K562 (cell line): ENCODE measurements around the gene EFEMP2. TPM values are rescaled to one million over a fixed set of nuclear protein-coding genes. Genes with fewer than 3 reads are reported as not detected.

Experiments used
- ATF1 ChIP-seq, 2 experiments: fragments of 450-650 bp in 1 of 2; IDR thresholded peaks; 2 replicates each; pipeline ENCODE4 v1.6.1; 2016; ENCODE audit warnings: missing compliant biosample characterization in 1 of 2, missing genetic modification characterization in 1 of 2
- MAFG ChIP-seq: fragments of 450-650 bp; conservative IDR thresholded peaks from 2 replicates; pipeline ENCODE4 v1.6.1; 2016; ENCODE audit warnings: missing genetic modification characterization, missing compliant biosample characterization
- ZNF24 ChIP-seq: fragments of 450-650 bp; IDR thresholded peaks from 2 replicates; pipeline ENCODE4 v1.6.1; 2016
- polyA plus RNA-seq, 8 experiments: library from polyadenylated mRNA; depleted of rRNA in 4 of 8; stranded (reverse) in 5 of 8; unstranded in 3 of 8; fragments of >200 nt; fragmentation: Nextera tagmentation in 2 of 8; fragmentation: Illumina TruSeq in 1 of 8; extraction: Ambion mirVana in 2 of 8; extraction: Trizol in 1 of 8; gene quantifications; 2 replicates each; pipeline versions ENCODE4 v1.2.1 to v1.2.3, GENCODE V29; 2011 to 2014; ENCODE audit warnings: inconsistent platforms in 1 of 8, missing spikeins in 1 of 8
- total RNA-seq, 7 experiments: library from RNA; depleted of rRNA in 6 of 7; stranded (reverse); fragments of >200 nt in 6 of 7; fragmentation: Illumina TruSeq in 2 of 7; extraction: Trizol in 2 of 7; gene quantifications; 2 replicates each; pipeline versions ENCODE4 v1.2.1 to v1.2.3, GENCODE V29; 2011 to 2021; ENCODE audit warnings: low replicate concordance in 1 of 7
- TF ChIP-seq, protein P1 (sequence below): fragments of 450-650 bp; IDR thresholded peaks from 2 replicates; pipeline ENCODE4 v1.7.1; 2018; ENCODE audit warnings: mild to moderate bottlenecking, low read depth; ENCODE audit not compliant: partially characterized antibody
- TF ChIP-seq, protein P2 (sequence below): fragments of 450-650 bp; IDR thresholded peaks from 2 replicates; pipeline ENCODE4 v1.6.1; 2017; ENCODE audit warnings: mild to moderate bottlenecking, moderate library complexity
- TF ChIP-seq, protein P3 (sequence below): fragments of 450-650 bp; IDR thresholded peaks from 2 replicates; pipeline ENCODE4 v1.7.0; 2016; ENCODE audit warnings: borderline replicate concordance
- TF ChIP-seq, protein P4 (sequence below), 2 experiments: IDR thresholded peaks in 1 of 2; conservative IDR thresholded peaks in 1 of 2; 2 replicates each; pipeline ENCODE4 v1.6.1; 2016; ENCODE audit warnings: low read depth in 2 of 2, mild to moderate bottlenecking in 1 of 2, missing compliant biosample characterization in 1 of 2, missing genetic modification characterization in 1 of 2, moderate library complexity in 1 of 2

The EFEMP2 gene
- total and polyA plus RNA-seq, 9 of the 15 experiments (the other 6 are each of a cell fraction or from before 2014, with no cell fraction given): 0.07 to 2.9 (median 0.69) TPM; not detected in 1

DNA sequence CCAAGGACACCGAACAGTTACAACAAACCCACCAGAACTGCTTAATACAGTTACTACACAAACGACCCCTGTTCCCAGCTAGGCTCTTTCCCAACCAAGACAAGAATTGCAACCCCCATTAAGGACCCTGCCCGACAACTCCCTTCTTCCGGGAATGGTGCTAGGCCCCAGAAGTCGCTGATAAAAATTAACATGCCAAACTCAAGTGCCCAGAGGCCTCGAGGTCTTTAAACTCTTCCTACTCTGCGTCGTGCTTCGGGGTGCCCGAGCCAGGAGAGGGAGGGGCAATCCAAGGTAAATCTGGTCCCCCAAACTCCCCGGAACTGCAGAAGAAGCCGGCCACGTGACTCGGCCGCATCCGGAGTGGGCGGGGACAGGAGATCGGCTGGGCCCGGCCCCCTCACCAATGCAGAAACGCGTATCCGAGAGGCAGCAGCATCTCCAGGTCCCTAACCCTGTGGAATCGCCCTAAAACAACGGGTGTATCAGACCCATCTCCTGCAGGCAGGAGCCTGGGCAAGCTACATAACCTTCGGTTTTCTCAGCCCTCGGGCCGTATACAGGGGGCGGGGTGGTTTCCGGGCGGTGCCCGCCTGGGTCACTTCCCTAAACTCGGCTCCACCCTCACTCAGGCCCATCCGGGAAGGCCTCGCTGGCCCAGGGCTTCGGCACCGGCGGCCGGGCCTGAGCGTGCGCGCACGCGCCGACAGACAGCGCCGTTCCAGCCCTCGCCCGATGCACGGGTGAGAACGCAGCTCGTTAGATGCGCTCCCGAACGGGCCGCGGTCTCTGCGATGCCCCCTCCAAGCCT is 15.7 kb downstream of the EFEMP2 start (continued):
- TF ChIP-seq, protein P1, sequence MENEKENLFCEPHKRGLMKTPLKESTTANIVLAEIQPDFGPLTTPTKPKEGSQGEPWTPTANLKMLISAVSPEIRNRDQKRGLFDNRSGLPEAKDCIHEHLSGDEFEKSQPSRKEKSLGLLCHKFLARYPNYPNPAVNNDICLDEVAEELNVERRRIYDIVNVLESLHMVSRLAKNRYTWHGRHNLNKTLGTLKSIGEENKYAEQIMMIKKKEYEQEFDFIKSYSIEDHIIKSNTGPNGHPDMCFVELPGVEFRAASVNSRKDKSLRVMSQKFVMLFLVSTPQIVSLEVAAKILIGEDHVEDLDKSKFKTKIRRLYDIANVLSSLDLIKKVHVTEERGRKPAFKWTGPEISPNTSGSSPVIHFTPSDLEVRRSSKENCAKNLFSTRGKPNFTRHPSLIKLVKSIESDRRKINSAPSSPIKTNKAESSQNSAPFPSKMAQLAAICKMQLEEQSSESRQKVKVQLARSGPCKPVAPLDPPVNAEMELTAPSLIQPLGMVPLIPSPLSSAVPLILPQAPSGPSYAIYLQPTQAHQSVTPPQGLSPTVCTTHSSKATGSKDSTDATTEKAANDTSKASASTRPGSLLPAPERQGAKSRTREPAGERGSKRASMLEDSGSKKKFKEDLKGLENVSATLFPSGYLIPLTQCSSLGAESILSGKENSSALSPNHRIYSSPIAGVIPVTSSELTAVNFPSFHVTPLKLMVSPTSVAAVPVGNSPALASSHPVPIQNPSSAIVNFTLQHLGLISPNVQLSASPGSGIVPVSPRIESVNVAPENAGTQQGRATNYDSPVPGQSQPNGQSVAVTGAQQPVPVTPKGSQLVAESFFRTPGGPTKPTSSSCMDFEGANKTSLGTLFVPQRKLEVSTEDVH: peak; percentile 61
- TF ChIP-seq, protein P2, sequence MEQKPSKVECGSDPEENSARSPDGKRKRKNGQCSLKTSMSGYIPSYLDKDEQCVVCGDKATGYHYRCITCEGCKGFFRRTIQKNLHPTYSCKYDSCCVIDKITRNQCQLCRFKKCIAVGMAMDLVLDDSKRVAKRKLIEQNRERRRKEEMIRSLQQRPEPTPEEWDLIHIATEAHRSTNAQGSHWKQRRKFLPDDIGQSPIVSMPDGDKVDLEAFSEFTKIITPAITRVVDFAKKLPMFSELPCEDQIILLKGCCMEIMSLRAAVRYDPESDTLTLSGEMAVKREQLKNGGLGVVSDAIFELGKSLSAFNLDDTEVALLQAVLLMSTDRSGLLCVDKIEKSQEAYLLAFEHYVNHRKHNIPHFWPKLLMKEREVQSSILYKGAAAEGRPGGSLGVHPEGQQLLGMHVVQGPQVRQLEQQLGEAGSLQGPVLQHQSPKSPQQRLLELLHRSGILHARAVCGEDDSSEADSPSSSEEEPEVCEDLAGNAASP: no peak
- no peak for TF ChIP-seq ATF1 (CRISPR knock-in tag; IDR thresholded peaks at IDR 0.05)
- 0 out of 2 replicates have a peak, but pooled peaks have one; percentile 35 for TF ChIP-seq ATF1 (tag; IDR thresholded peaks at IDR 0.05)
- TF ChIP-seq, protein P3, sequence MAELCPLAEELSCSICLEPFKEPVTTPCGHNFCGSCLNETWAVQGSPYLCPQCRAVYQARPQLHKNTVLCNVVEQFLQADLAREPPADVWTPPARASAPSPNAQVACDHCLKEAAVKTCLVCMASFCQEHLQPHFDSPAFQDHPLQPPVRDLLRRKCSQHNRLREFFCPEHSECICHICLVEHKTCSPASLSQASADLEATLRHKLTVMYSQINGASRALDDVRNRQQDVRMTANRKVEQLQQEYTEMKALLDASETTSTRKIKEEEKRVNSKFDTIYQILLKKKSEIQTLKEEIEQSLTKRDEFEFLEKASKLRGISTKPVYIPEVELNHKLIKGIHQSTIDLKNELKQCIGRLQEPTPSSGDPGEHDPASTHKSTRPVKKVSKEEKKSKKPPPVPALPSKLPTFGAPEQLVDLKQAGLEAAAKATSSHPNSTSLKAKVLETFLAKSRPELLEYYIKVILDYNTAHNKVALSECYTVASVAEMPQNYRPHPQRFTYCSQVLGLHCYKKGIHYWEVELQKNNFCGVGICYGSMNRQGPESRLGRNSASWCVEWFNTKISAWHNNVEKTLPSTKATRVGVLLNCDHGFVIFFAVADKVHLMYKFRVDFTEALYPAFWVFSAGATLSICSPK: no peak
- TF ChIP-seq ZNF24: no peak
- no peak for TF ChIP-seq MAFG (tag)
- TF ChIP-seq, protein P4, sequence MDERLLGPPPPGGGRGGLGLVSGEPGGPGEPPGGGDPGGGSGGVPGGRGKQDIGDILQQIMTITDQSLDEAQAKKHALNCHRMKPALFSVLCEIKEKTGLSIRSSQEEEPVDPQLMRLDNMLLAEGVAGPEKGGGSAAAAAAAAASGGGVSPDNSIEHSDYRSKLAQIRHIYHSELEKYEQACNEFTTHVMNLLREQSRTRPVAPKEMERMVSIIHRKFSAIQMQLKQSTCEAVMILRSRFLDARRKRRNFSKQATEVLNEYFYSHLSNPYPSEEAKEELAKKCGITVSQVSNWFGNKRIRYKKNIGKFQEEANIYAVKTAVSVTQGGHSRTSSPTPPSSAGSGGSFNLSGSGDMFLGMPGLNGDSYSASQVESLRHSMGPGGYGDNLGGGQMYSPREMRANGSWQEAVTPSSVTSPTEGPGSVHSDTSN (CRISPR knock-in tag; IDR thresholded peaks at IDR 0.05; ENCODE audit: low read depth): no peak; the same call in 1 of the 2 replicates
- TF ChIP-seq, protein P4 (tag; conservative IDR thresholded peaks at IDR 0.05; ENCODE audit: low read depth): no peak
